ENCODE measurements around the gene CAMK1D. TPM values are rescaled to one million over a fixed set of nuclear protein-coding genes. Genes with fewer than 3 reads are reported as not detected.

CAMK1D gene
- total and polyA plus RNA-seq, 2 of the 8 experiments (the other 6 are each of a cell fraction or from before 2014, with no cell fraction given), result 3.5 to 10.6 TPM

- TF ChIP-seq GTF2F1 (IDR thresholded peaks at IDR 0.05; ENCODE audit: borderline replicate concordance, low read depth, low read length) (no peak), TCF12 (IDR thresholded peaks at IDR 0.05; ENCODE audit: low read depth, low read length) (no peak), POLR2AphosphoS5 (IDR thresholded peaks at IDR 0.05; ENCODE audit: low read depth, low read length) (no peak), CTBP2 (IDR thresholded peaks at IDR 0.05; ENCODE audit: borderline replicate concordance, insufficient read depth, insufficient read length, low read length) (no peak)
These were observed 312.3 kb downstream of the CAMK1D start (continued) for GRCh38 chr10:12661671-12662070.

Data from H1 (cell line).